HG02623 (cell line): Measurements from ENCODE around the gene SERPINA1.

Experiments used
- ATAC-seq: cut with Tn5 transposase; IDR thresholded peaks from one replicate; pipeline ENCODE4 v1.9.1; 2021; ENCODE audit warnings: moderate library complexity; ENCODE audit not compliant: unreplicated experiment

Gene SERPINA1

GRCh38 chr14:94398182-94398479 is 9.7 kb upstream of the SERPINA1 start:
- ATAC-seq, result no peak

- ATAC-seq, result no peak
Observed at GRCh38 chr14:94397289-94398181, 9.1 kb upstream of the SERPINA1 start.

GRCh38 chr14:94396628-94397225 is 8.3 kb upstream of the SERPINA1 start:
- ATAC-seq, result no peak

GRCh38 chr14:94395888-94396574 is 7.6 kb upstream of the SERPINA1 start:
- no peak for ATAC-seq

GRCh38 chr14:94395282-94395887 is 7.0 kb upstream of the SERPINA1 start:
- ATAC-seq, result no peak

- ATAC-seq, result no peak
Observed at GRCh38 chr14:94394581-94395207, 6.3 kb upstream of the SERPINA1 start.

- ATAC-seq, result no peak
Observed at GRCh38 chr14:94394025-94394493, 5.7 kb upstream of the SERPINA1 start.

- ATAC-seq, result no peak
Observed at GRCh38 chr14:94393474-94393873, 5.1 kb upstream of the SERPINA1 start.

- ATAC-seq, result no peak
Observed at GRCh38 chr14:94392510-94392935, 4.1 kb upstream of the SERPINA1 start.

GRCh38 chr14:94391281-94391975 is 3.0 kb upstream of the SERPINA1 start:
- ATAC-seq, result no peak

- ATAC-seq, result no peak
Observed at GRCh38 chr14:94390372-94391086, 2.1 kb upstream of the SERPINA1 start.

- ATAC-seq, result no peak
Observed at GRCh38 chr14:94389731-94390371, 1.4 kb upstream of the SERPINA1 start.

- ATAC-seq, result no peak
Observed at GRCh38 chr14:94389104-94389469, 685 bp upstream of the SERPINA1 start.

- ATAC-seq, result no peak
Observed at GRCh38 chr14:94388027-94388383, 397 bp downstream of the SERPINA1 start.

- ATAC-seq, result no peak
Observed at GRCh38 chr14:94387051-94388026, 1.1 kb downstream of the SERPINA1 start.

GRCh38 chr14:94386085-94387031 is 2.0 kb downstream of the SERPINA1 start:
- no peak for ATAC-seq

GRCh38 chr14:94385553-94386057 is 2.8 kb downstream of the SERPINA1 start:
- ATAC-seq, result no peak
